NCI-H2227 (cell line): ENCODE measurements around the gene SLC13A4.
"Not testable (repeated sequence)": the region's sequence is repeated elsewhere in the genome, so short reads cannot be mapped to it uniquely, and the experiment has no call there.

Experiments used
- DNase-seq: peaks from one replicate; lab custom pipeline; 2025; ENCODE audit not compliant: unreplicated experiment; lab: John Stamatoyannopoulos, UW

Gene SLC13A4

GRCh38 chr7:135704074-135704473, 23.9 kb downstream of the SLC13A4 start:
- DNase-seq: no peak

- DNase-seq: no peak
Observed at GRCh38 chr7:135697276-135698049, 30.5 kb downstream of the SLC13A4 start.

GRCh38 chr7:135693558-135693957, 34.4 kb downstream of the SLC13A4 start:
- DNase-seq: no peak

- DNase-seq: not testable (repeated sequence)
Observed at GRCh38 chr7:135692606-135693005, 35.4 kb downstream of the SLC13A4 start.

GRCh38 chr7:135692055-135692454, 35.9 kb downstream of the SLC13A4 start:
- no peak for DNase-seq

- DNase-seq: no peak
Observed at GRCh38 chr7:135690566-135690965, 37.4 kb downstream of the SLC13A4 start.

GRCh38 chr7:135687466-135687865, 40.5 kb downstream of the SLC13A4 start:
- no peak for DNase-seq

- DNase-seq: no peak
Observed at GRCh38 chr7:135685306-135686084, 42.5 kb downstream of the SLC13A4 start.

GRCh38 chr7:135684699-135685098, 43.3 kb downstream of the SLC13A4 start:
- DNase-seq: no peak

GRCh38 chr7:135684136-135684535, 43.9 kb downstream of the SLC13A4 start:
- DNase-seq: no peak

- no peak for DNase-seq
Observed at GRCh38 chr7:135683609-135684008, 44.4 kb downstream of the SLC13A4 start.

- no peak for DNase-seq
Observed at GRCh38 chr7:135682191-135682590, 45.8 kb downstream of the SLC13A4 start.

GRCh38 chr7:135681762-135682161, 46.2 kb downstream of the SLC13A4 start:
- DNase-seq: no peak

GRCh38 chr7:135678612-135679575, 49.1 kb downstream of the SLC13A4 start:
- DNase-seq: no peak

GRCh38 chr7:135673360-135673706, 54.7 kb downstream of the SLC13A4 start:
- DNase-seq: no peak

- DNase-seq: peak; percentile 74
Observed at GRCh38 chr7:135672560-135673359, 55.2 kb downstream of the SLC13A4 start.

GRCh38 chr7:135670179-135670578, 57.8 kb downstream of the SLC13A4 start:
- DNase-seq: no peak

GRCh38 chr7:135669774-135670173, 58.2 kb downstream of the SLC13A4 start:
- no peak for DNase-seq

- not testable (repeated sequence) for DNase-seq
Observed at GRCh38 chr7:135668852-135669395, 59.1 kb downstream of the SLC13A4 start.

GRCh38 chr7:135667626-135668025, 60.4 kb downstream of the SLC13A4 start:
- DNase-seq: not testable (repeated sequence)
